H1 (cell line): ENCODE results near the gene OR8B2. TPM values are rescaled to one million over a fixed set of nuclear protein-coding genes. Genes with fewer than 3 reads are reported as not detected.

Experiments
- polyA plus RNA-seq, 7 experiments: library from polyadenylated mRNA; depleted of rRNA in 3 of 7; stranded (reverse) in 5 of 7; unstranded in 2 of 7; fragments of >200 nt in 5 of 7; fragments of 200-250 nt in 2 of 7; gene quantifications; 1 replicate in 5 of 7; 2 replicates in 1 of 7; 4 replicates in 1 of 7; pipeline versions ENCODE4 v1.2.1 to v1.2.3, GENCODE V29; 2011 to 2013; ENCODE audit warnings: missing spikeins in 2 of 7, mixed read lengths in 2 of 7
- total RNA-seq: library from RNA; stranded (reverse); fragmentation: NEBNext Ultra II Directional; extraction: Animal tissue kit (Norgen Biotek cat#: 25700); gene quantifications from 2 replicates; pipeline ENCODE4 v1.2.1, GENCODE V29; 2021

The OR8B2 gene
- total and polyA plus RNA-seq, 2 of the 8 experiments (the other 6 are each of a cell fraction or from before 2014, with no cell fraction given), result not detected

Other genes starting within 250 kb of the OR8B2 start
- gene OR10D3, start 201.2 kb downstream of the OR8B2 start, total RNA-seq, result not detected in 2 replicates
- gene OR10D3, start 201.2 kb downstream of the OR8B2 start, polyA plus RNA-seq (2011; rRNA removed), result not detected in 2 replicates
- not detected in 2 replicates for gene OR8G1, start 143.4 kb downstream of the OR8B2 start, total RNA-seq
- not detected in 2 replicates for gene OR8G1, start 143.4 kb downstream of the OR8B2 start, polyA plus RNA-seq (2011; rRNA removed)
- not detected in 2 replicates for gene OR8G5, start 128.1 kb downstream of the OR8B2 start, total RNA-seq
- gene OR8G5, start 128.1 kb downstream of the OR8B2 start, polyA plus RNA-seq (2011; rRNA removed), result not detected in 2 replicates
- not detected in 2 replicates for gene OR8D1, start 70.5 kb downstream of the OR8B2 start, total RNA-seq
- not detected in 2 replicates for gene OR8D1, start 70.5 kb downstream of the OR8B2 start, polyA plus RNA-seq (2011; rRNA removed)
- gene OR8D2, start 64.3 kb downstream of the OR8B2 start, total RNA-seq, result not detected in 2 replicates
- gene OR8D2, start 64.3 kb downstream of the OR8B2 start, polyA plus RNA-seq (2011; rRNA removed), result not detected in 2 replicates
- gene OR8B3, start 14.5 kb upstream of the OR8B2 start, total RNA-seq, result not detected in 2 replicates
- not detected in 2 replicates for gene OR8B3, start 14.5 kb upstream of the OR8B2 start, polyA plus RNA-seq (2011; rRNA removed)
- gene OR8B4, start 40.4 kb upstream of the OR8B2 start, total RNA-seq, result not detected in 2 replicates
- gene OR8B4, start 40.4 kb upstream of the OR8B2 start, polyA plus RNA-seq (2011; rRNA removed), result not detected in 2 replicates
- gene OR8B8, start 61.2 kb upstream of the OR8B2 start, total RNA-seq, result not detected in 2 replicates
- not detected in 2 replicates for gene OR8B8, start 61.2 kb upstream of the OR8B2 start, polyA plus RNA-seq (2011; rRNA removed)
- gene OR8B12, start 159.2 kb upstream of the OR8B2 start, total RNA-seq, result not detected in 2 replicates
- not detected in 2 replicates for gene OR8B12, start 159.2 kb upstream of the OR8B2 start, polyA plus RNA-seq (2011; rRNA removed)
- not detected in 2 replicates for gene OR8A1, start 185.5 kb upstream of the OR8B2 start, total RNA-seq
- gene OR8A1, start 185.5 kb upstream of the OR8B2 start, polyA plus RNA-seq (2011; rRNA removed), result not detected in 2 replicates
- gene PANX3, start 226.9 kb upstream of the OR8B2 start, total RNA-seq, result not detected in 2 replicates
- gene PANX3, start 226.9 kb upstream of the OR8B2 start, polyA plus RNA-seq (2011; rRNA removed), result not detected in 2 replicates
- gene TBRG1, start 238.4 kb upstream of the OR8B2 start, total RNA-seq, result 22.7 and 26.7 TPM in 2 replicates
- 13.6 and 16.3 TPM in 2 replicates for gene TBRG1, start 238.4 kb upstream of the OR8B2 start, polyA plus RNA-seq (2011; rRNA removed)